GM23338 (cell line): Measurements from ENCODE around the gene PEAR1. TPM values are rescaled to one million over a fixed set of nuclear protein-coding genes. Genes with fewer than 3 reads are reported as not detected.
A peak's percentile ranks its signal among the peaks of the same experiment; 100 is the strongest.
"Not testable (repeated sequence)": the region's sequence is repeated elsewhere in the genome, so short reads cannot be mapped to it uniquely, and the experiment has no call there.

Experiments
- ATAC-seq: fragments of 200-7000 bp; cut with Tn5 transposase; 3 replicates; pipeline ENCODE4 v1.9.1; 2020
- DNase-seq: peaks from one replicate; pipeline ENCODE4 v3.0.0-alpha.2; 2015; ENCODE audit warnings: low spot score
- H2AFZ ChIP-seq: fragments of 200-600 bp; sonication (generic); 2 replicates; pipeline ENCODE4 v1.8.0; 2016; ENCODE audit warnings: antibody characterized with exemption, mild to moderate bottlenecking, moderate library complexity
- H3F3A ChIP-seq: fragments of 200-600 bp; sonication (generic); replicated peaks from 2 replicates; pipeline ENCODE4 v1.8.0; 2017; ENCODE audit warnings: antibody characterized with exemption, mixed run types, low read depth
- H3K27ac ChIP-seq: fragments of 200-600 bp; sonication (generic); 2 replicates; pipeline ENCODE4 v1.6.1; 2016; ENCODE audit warnings: low read depth
- H3K27me3 ChIP-seq: fragments of 200-600 bp; sonication (generic); 2 replicates; pipeline ENCODE4 v1.8.0; 2016; ENCODE audit warnings: mild to moderate bottlenecking, mixed run types, moderate library complexity; ENCODE audit not compliant: insufficient read depth
- H3K36me3 ChIP-seq: fragments of 200-600 bp; sonication (generic); 2 replicates; pipeline ENCODE4 v1.8.0; 2016; ENCODE audit warnings: mild to moderate bottlenecking; ENCODE audit not compliant: insufficient read depth
- H3K4me1 ChIP-seq: fragments of 200-600 bp; sonication (generic); 2 replicates; pipeline ENCODE4 v1.8.0; 2016; ENCODE audit warnings: mild to moderate bottlenecking, moderate library complexity; ENCODE audit not compliant: insufficient read depth
- H3K4me2 ChIP-seq: fragments of 200-600 bp; sonication (generic); 2 replicates; pipeline ENCODE4 v1.7.1; 2017; ENCODE audit warnings: mixed run types
- H3K4me3 ChIP-seq: fragments of 200-600 bp; sonication (generic); 2 replicates; pipeline ENCODE4 v1.6.1; 2016; ENCODE audit warnings: mixed run types
- H3K79me2 ChIP-seq: fragments of 200-600 bp; sonication (generic); replicated peaks from 2 replicates; pipeline ENCODE4 v1.8.0; 2017; ENCODE audit warnings: mild to moderate bottlenecking; ENCODE audit not compliant: insufficient read depth
- H3K9me2 ChIP-seq: fragments of 200-600 bp; sonication (generic); 2 replicates; pipeline ENCODE4 v1.8.0; 2017; ENCODE audit not compliant: insufficient read depth
- H4K20me1 ChIP-seq: fragments of 200-600 bp; sonication (generic); replicated peaks from 2 replicates; pipeline ENCODE4 v1.8.0; 2017; ENCODE audit warnings: mild to moderate bottlenecking; ENCODE audit not compliant: insufficient read depth
- H3K27ac Mint-ChIP-seq: 2 replicates; pipeline ENCODE4 v1.8.0; 2020; ENCODE audit warnings: inconsistent platforms, mild to moderate bottlenecking, moderate library complexity, mixed read lengths
- H3K27me3 Mint-ChIP-seq: 3 replicates; pipeline ENCODE4 v1.8.0; 2022; ENCODE audit warnings: low read depth, mild to moderate bottlenecking, moderate library complexity, mixed read lengths, inconsistent platforms; ENCODE audit not compliant: insufficient read depth, poor library complexity
- H3K36me3 Mint-ChIP-seq: 3 replicates; pipeline ENCODE4 v1.8.0; 2021; ENCODE audit warnings: low read depth, mild to moderate bottlenecking, inconsistent platforms, moderate library complexity, mixed read lengths
- H3K4me1 Mint-ChIP-seq: 3 replicates; pipeline ENCODE4 v1.8.0; 2020; ENCODE audit warnings: mild to moderate bottlenecking, inconsistent platforms, mixed read lengths
- H3K4me3 Mint-ChIP-seq: 3 replicates; pipeline ENCODE4 v1.8.0; 2021; ENCODE audit warnings: moderate library complexity, mild to moderate bottlenecking, inconsistent platforms, mixed read lengths
- H3K9me3 Mint-ChIP-seq: 3 replicates; pipeline ENCODE4 v1.8.0; 2020; ENCODE audit warnings: moderate library complexity, mild to moderate bottlenecking, inconsistent platforms, mixed read lengths
- CTCF ChIP-seq, 2 experiments: fragments of 200-600 bp in 1 of 2; sonication (generic) in 1 of 2; conservative IDR thresholded peaks; 2 replicates each; pipeline versions ENCODE4 v1.5.1 to v1.6.1; 2016 to 2017; ENCODE audit warnings: antibody characterized with exemption in 2 of 2, low read depth in 2 of 2, mild to moderate bottlenecking in 2 of 2, moderate library complexity in 1 of 2
- EZH2phosphoT487 ChIP-seq: fragments of 200-600 bp; sonication (generic); IDR thresholded peaks from one replicate; pipeline ENCODE4 v1.8.1; 2018; ENCODE audit warnings: antibody characterized with exemption; ENCODE audit not compliant: unreplicated experiment
- JUNB ChIP-seq: IDR thresholded peaks from one replicate; pipeline ENCODE4 v1.6.1; 2016; ENCODE audit warnings: antibody characterized with exemption; ENCODE audit not compliant: unreplicated experiment
- STAT1 ChIP-seq: IDR thresholded peaks from one replicate; pipeline ENCODE4 v1.6.1; 2016; ENCODE audit warnings: antibody characterized with exemption; ENCODE audit not compliant: unreplicated experiment
- ZNF114 ChIP-seq: fragments of 250-450 bp; sonication (Bioruptor Pico); IDR thresholded peaks from 2 replicates; pipeline ENCODE4 v1.5.0; 2020; ENCODE audit warnings: mild to moderate bottlenecking, moderate library complexity
- ZNF331 ChIP-seq: fragments of 250-450 bp; sonication (Bioruptor Pico); IDR thresholded peaks from 2 replicates; pipeline ENCODE4 v1.5.0; 2020; ENCODE audit warnings: low read depth, mild to moderate bottlenecking, moderate library complexity
- polyA plus RNA-seq: library from polyadenylated mRNA; unstranded; fragments of >200 nt; fragmentation: Nextera tagmentation; extraction: Ambion mirVana; gene quantifications from 2 replicates; pipeline ENCODE4 v1.2.1, GENCODE V29; 2016
- total RNA-seq: library from RNA; depleted of rRNA; stranded (reverse); fragments of >200 nt; shearing (Covaris generic); gene quantifications from 2 replicates; pipeline ENCODE4 v1.2.3, GENCODE V29; 2014

PEAR1 gene
- total and polyA plus RNA-seq, 2 experiments from 2014 or later: 0.28 to 0.47 TPM

GRCh38 chr1:156926695-156927094, 33.2 kb downstream of the PEAR1 start:
- DNase-seq, H2AFZ ChIP-seq, H4K20me1 ChIP-seq, H3F3A ChIP-seq, H3K27ac ChIP-seq, H3K36me3 Mint-ChIP-seq, ATAC-seq, H3K27ac Mint-ChIP-seq, H3K9me2 ChIP-seq, H3K36me3 ChIP-seq, H3K9me3 Mint-ChIP-seq, H3K79me2 ChIP-seq: not testable (repeated sequence)
- Mint-ChIP-seq H3K4me1 (peaks cover 33% of the 10 kb centered on the region), H3K27me3 (peaks cover 85% of the 10 kb centered on the region), H3K4me3 (peak overlapping the region; percentile 70; the same call in 2 of the 3 replicates)
- peak overlapping the region; percentile 75 for H3K4me3 ChIP-seq
- peaks cover 96% of the 10 kb centered on the region for H3K27me3 ChIP-seq
- peak overlapping the region; percentile 96; the same call in 1 of the 2 replicates for H3K4me2 ChIP-seq
- H3K4me1 ChIP-seq: peaks cover 13% of the 10 kb centered on the region; the same call in 1 of the 2 replicates

- Histone ChIP-seq H3F3A (peaks cover 9% of the 10 kb centered on the region; the same call in 1 of the 2 replicates), H3K27me3 (peaks cover 89% of the 10 kb centered on the region), H3K4me2 (peak overlapping the region; percentile 96), H3K9me2 (no peaks in the 10 kb centered on the region), H4K20me1 (no peaks in the 10 kb centered on the region), H3K4me3 (peak overlapping the region; percentile 75), H3K4me1 (peaks cover 13% of the 10 kb centered on the region; the same call in 1 of the 2 replicates), H2AFZ (peak overlapping the region; percentile 97), H3K27ac (no peak overlapping the region), H3K79me2 (no peaks in the 10 kb centered on the region), H3K36me3 (no peaks in the 10 kb centered on the region)
- peaks cover 31% of the 10 kb centered on the region for H3K4me1 Mint-ChIP-seq
- no peaks in the 10 kb centered on the region; the same call in 1 of the 3 replicates for H3K9me3 Mint-ChIP-seq
- H3K27ac Mint-ChIP-seq: no peak overlapping the region
- H3K27me3 Mint-ChIP-seq: peaks cover 81% of the 10 kb centered on the region
- ATAC-seq (peak; percentile 75), DNase-seq (peak; percentile 97)
- H3K4me3 Mint-ChIP-seq: peak overlapping the region; percentile 70
- TF ChIP-seq JUNB (peak; percentile 45), CTCF (conservative IDR thresholded peaks at IDR 0.05; ENCODE audit: low read depth in 2 of 2) (peak; percentile 62 to 97), ZNF331 (CRISPR knock-in tag) (no peak), EZH2phosphoT487 (peak; percentile 72)
- H3K36me3 Mint-ChIP-seq: no peaks in the 10 kb centered on the region
Measured at GRCh38 chr1:156927215-156928042, 33.9 kb downstream of the PEAR1 start.

- no peak overlapping the region for H3K27ac Mint-ChIP-seq
- no peak for TF ChIP-seq ZNF331 (CRISPR knock-in tag)
- no peak for TF ChIP-seq EZH2phosphoT487
- TF ChIP-seq ZNF114 (CRISPR knock-in tag): no peak
- no peak for TF ChIP-seq JUNB
- no peak for TF ChIP-seq STAT1
- peaks cover 30% of the 10 kb centered on the region for H3K4me1 Mint-ChIP-seq
- Histone ChIP-seq H3K4me3 (peak overlapping the region; percentile 75), H4K20me1 (no peaks in the 10 kb centered on the region), H3K27me3 (peaks cover 82% of the 10 kb centered on the region), H3K9me2 (no peaks in the 10 kb centered on the region), H3F3A (peaks cover 9% of the 10 kb centered on the region; the same call in 1 of the 2 replicates), H3K4me2 (peak overlapping the region; percentile 96), H3K79me2 (no peaks in the 10 kb centered on the region), H3K4me1 (peaks cover 7% of the 10 kb centered on the region; the same call in 1 of the 2 replicates), H3K27ac (no peak overlapping the region), H2AFZ (no peak overlapping the region), H3K36me3 (no peaks in the 10 kb centered on the region)
- no peaks in the 10 kb centered on the region for H3K36me3 Mint-ChIP-seq
- peak overlapping the region; percentile 70 for H3K4me3 Mint-ChIP-seq
- H3K27me3 Mint-ChIP-seq: peaks cover 76% of the 10 kb centered on the region
- ATAC-seq: no peak
- DNase-seq: no peak
- H3K9me3 Mint-ChIP-seq: no peaks in the 10 kb centered on the region; the same call in 1 of the 3 replicates
Measured at GRCh38 chr1:156928043-156928602, 34.6 kb downstream of the PEAR1 start.
